ENCODE measurements around the gene FAM219A. TPM values are rescaled to one million over a fixed set of nuclear protein-coding genes. Genes with fewer than 3 reads are reported as not detected.
"Not testable (repeated sequence)": the region's sequence is repeated elsewhere in the genome, so short reads cannot be mapped to it uniquely, and the experiment has no call there.

Gene FAM219A
- total RNA-seq, 2 experiments from 2014 or later: 11.1 to 11.6 TPM

DNA sequence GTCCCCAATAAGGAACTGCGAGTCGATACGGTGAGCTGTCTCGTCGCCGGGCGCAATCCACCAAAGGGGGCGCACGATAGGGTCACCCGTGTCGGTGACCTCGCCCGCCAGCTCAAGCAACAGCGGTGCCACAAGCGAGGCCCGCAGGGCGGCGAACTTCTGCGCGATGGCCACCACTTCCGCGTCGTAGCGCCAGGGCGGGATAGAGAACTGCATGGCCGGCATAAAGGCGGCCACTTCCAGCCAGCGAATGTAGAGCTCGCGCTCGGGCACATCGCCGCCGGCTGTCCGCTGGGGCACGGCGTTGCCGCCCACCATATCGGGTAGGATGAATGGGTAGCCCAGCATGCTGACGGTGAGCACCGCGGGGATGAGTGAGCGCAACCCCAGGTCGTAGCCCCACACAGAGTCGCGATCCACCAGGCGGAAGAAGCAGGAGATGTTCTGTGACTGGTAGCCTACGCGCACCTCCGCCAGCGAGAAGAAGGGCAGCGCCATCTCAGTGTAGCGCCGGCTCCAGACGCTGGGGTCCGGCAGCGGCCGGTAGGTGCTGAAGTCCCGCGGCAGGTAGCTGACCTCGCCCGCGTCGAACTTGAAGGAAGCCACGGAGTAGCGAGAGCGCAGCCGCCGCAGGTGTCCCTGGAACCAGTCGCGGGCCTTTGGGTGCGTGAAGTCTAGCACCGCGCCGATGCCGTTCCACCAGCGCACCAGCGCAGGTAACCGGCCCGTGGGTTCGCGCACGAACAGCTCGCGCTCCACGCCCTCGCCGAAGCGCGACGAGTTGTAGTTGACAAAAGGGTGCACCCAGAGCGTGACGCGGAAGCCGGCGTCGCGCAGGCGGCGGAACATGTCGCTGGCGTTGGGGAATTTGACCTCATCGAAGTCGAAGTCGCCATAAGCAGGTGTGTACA is 87.1 kb downstream of the FAM219A start:
- H3K36me3 Mint-ChIP-seq (ENCODE audit: low read depth): peaks cover 2% of the 10 kb centered on the region
- H3K4me3 Mint-ChIP-seq: no peak overlapping the region
- DNase-seq: no peak
- peaks cover 4% of the 10 kb centered on the region for H3K4me1 Mint-ChIP-seq (ENCODE audit: low read depth)
- H3K27me3 Mint-ChIP-seq (ENCODE audit: low read depth): no peaks in the 10 kb centered on the region
- H3K27ac Mint-ChIP-seq: no peak overlapping the region
- CTCF ChIA-PET: no interaction called here
- peaks cover 6% of the 10 kb centered on the region for H3K9me3 Mint-ChIP-seq
- intact Hi-C loops (cut with micrococcal nuclease): no loop called here

DNA sequence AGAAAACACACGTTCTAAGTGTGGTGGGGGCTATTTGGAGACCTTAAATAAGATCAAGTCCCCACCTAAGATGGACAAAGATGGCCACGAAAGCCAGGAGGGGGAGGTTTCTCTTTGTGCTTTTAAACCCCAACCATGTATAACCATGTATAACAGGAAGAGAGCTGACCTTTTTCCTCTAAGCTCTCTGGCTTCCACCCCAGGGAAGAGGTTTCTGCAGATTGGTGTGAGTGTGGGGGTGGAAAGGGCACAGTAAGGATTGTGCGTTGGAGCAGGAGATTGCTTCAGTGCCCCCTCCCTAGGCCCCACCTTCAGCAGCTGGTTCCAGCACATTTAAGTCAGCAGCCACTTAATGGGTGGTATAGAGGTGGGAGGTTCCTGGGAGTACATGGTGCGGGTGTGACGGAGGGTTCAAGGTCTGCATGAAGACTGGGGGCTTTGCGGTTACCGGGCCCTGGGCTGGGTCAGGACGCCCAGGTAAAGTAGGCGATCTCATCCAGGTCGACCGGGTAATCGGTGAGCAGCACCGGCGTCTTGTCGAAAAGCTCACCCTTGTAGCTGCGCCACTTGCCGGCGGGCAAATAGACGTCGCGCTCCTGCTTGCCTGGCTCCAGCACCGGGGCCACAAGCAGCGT is 87.9 kb downstream of the FAM219A start:
- Mint-ChIP-seq H3K27me3 (ENCODE audit: low read depth) (no peaks in the 10 kb centered on the region), H3K36me3 (ENCODE audit: low read depth) (peaks cover 2% of the 10 kb centered on the region), H3K4me3 (no peak overlapping the region), H3K4me1 (ENCODE audit: low read depth) (no peaks in the 10 kb centered on the region), H3K9me3 (peaks cover 6% of the 10 kb centered on the region), H3K27ac (no peak overlapping the region)
- no peak for DNase-seq
- CTCF ChIA-PET: interaction anchor here (0.6 kb wide), 1 partner anchor 576 kb away, joined by 3 read pairs; no protein-coding TSS in a partner anchor
- intact Hi-C loops (cut with micrococcal nuclease): no loop called here

DNA sequence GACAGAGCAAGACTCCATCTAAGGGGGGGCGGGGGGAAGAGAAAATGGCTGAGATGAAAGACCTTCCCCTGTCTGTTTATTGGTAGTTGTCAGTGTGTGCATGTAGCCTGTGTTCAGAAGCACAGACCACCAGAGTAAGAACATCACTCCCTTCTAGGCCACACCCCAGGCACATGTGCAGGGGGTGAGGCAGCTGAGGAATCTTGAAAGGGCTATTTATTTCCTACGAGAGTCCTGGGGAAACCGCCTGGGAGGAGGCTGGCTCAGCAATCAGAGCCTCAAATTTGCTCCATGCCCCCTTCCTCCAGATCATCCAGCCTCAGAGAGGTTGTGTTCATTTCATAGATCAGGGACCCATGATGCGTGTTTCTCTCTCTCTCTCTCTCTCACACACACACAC is 88.7 kb downstream of the FAM219A start:
- intact Hi-C loops (cut with micrococcal nuclease): no loop called here
- no peak overlapping the region for H3K27ac Mint-ChIP-seq
- peaks cover 6% of the 10 kb centered on the region for H3K9me3 Mint-ChIP-seq
- DNase-seq: no peak
- peaks cover 2% of the 10 kb centered on the region for H3K36me3 Mint-ChIP-seq (ENCODE audit: low read depth)
- H3K4me1 Mint-ChIP-seq (ENCODE audit: low read depth): peaks cover 1% of the 10 kb centered on the region
- H3K27me3 Mint-ChIP-seq (ENCODE audit: low read depth): no peaks in the 10 kb centered on the region
- CTCF ChIA-PET: interaction anchor here (0.6 kb wide), 1 partner anchor 576 kb away, joined by 3 read pairs; no protein-coding TSS in a partner anchor
- H3K4me3 Mint-ChIP-seq: no peak overlapping the region

DNA sequence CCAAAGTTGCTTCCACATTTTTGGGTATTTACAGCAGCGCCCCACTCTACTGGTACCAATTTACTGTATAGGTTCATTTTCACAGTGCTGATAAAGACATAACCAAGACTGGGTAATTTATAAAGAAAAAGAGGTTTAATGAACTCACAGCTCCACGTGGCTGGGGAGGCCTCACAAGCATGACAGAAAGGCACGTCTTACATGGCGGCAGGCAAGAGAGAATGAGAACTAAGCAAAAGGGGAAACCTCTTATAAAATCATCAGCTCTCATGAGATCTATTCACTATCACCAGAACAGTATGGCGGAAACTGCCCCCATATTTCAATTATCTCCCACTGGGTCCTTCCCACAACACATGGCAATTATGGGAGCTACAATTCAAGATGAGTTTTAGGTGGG is 89.6 kb downstream of the FAM219A start:
- H3K27ac Mint-ChIP-seq; CTCF ChIA-PET; H3K9me3 Mint-ChIP-seq; H3K4me1 Mint-ChIP-seq (ENCODE audit: low read depth); H3K4me3 Mint-ChIP-seq; intact Hi-C loops (cut with micrococcal nuclease); H3K36me3 Mint-ChIP-seq (ENCODE audit: low read depth); DNase-seq; H3K27me3 Mint-ChIP-seq (ENCODE audit: low read depth): not testable (repeated sequence)

DNA sequence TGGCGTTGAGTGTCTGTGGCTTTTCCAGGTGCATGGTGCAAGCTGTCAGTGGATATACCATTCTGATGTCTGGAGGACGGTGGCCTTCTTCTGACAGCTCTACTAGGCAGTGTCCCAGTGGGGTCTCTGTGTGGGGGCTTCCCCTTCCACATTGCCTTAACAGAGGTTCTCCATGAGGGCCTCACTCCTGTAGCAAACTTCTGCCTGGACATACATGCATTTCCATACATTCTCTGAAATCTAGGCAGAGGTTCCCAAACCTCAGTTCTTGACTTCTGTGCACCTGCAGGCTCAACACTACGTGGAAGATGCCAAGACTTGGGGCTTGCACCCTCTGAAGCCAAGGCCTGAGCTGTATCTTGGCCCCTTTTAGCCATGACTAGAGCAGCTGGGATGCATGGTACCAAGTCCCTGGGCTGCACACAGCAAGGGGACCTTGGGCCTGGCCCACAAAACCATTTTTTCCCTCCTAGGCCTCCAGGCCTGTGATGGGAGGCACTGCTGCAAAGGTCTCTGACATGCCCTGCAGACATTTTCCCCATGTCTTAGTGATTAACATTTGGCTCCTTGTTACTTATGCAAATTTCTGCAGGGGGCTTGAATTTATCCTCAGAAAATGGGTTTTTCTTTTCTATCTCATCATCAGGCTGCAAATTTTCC is 90.5 kb downstream of the FAM219A start:
- CTCF ChIA-PET; intact Hi-C loops (cut with micrococcal nuclease); H3K4me3 Mint-ChIP-seq; H3K9me3 Mint-ChIP-seq; H3K36me3 Mint-ChIP-seq (ENCODE audit: low read depth); DNase-seq; H3K27me3 Mint-ChIP-seq (ENCODE audit: low read depth); H3K27ac Mint-ChIP-seq: not testable (repeated sequence)
- H3K4me1 Mint-ChIP-seq (ENCODE audit: low read depth): peaks cover 15% of the 10 kb centered on the region

DNA sequence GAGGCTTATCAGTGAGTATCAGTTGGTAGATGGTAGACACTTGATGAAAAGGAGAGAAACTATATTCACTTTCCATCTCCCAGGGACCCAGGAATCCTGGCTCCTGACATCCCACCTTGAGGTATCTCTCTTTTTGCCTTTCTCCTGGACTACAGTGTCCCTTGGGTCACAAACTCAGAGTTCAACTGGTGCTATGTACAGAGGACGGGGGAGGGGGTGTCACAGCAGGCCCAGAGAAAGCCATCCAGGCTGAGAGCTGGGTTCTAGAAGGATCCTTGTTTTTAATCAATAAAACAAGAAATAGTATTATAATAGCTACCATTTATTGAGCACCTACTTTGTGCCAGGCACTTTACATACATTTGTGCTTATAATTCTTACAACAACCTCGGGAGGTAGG is 92.0 kb downstream of the FAM219A start:
- Mint-ChIP-seq H3K27me3 (ENCODE audit: low read depth) (no peaks in the 10 kb centered on the region), H3K4me1 (ENCODE audit: low read depth) (peaks cover 15% of the 10 kb centered on the region), H3K36me3 (ENCODE audit: low read depth) (peaks cover 2% of the 10 kb centered on the region), H3K9me3 (peaks cover 6% of the 10 kb centered on the region), H3K27ac (no peak overlapping the region), H3K4me3 (no peak overlapping the region)
- no peak for DNase-seq
- CTCF ChIA-PET: interaction anchor here (0.5 to 0.6 kb wide), 3 partner anchors 379 to 598 kb away, joined by 3 to 6 read pairs (median 5); no protein-coding TSS in a partner anchor
- intact Hi-C loops (cut with micrococcal nuclease): no loop called here

DNA sequence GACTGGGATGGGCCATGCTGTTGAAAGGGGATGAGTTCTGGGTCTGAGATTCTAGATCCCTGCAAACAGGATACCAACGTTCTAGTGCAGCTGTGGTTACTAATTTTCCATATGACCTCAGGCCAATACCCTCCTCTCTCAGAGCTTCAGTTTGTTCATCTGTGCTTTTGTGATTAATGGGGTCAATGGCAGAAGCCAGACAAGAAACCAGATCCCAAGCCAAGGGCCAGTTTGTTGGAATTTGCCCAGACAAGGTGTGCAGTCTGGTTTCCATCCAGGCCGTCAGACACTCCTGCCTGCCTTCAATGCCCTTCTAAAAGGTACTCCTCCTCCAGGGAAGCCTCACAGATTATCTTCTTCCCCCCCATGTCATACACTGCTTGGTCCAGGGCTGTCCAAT is 93.1 kb downstream of the FAM219A start:
- Mint-ChIP-seq H3K27ac (no peak overlapping the region), H3K27me3 (ENCODE audit: low read depth) (no peaks in the 10 kb centered on the region), H3K9me3 (peaks cover 6% of the 10 kb centered on the region), H3K4me3 (no peak overlapping the region), H3K36me3 (ENCODE audit: low read depth) (peaks cover 2% of the 10 kb centered on the region), H3K4me1 (ENCODE audit: low read depth) (peaks cover 15% of the 10 kb centered on the region)
- CTCF ChIA-PET: interaction anchor here (1.1 kb wide), 1 partner anchor 38 kb away, joined by 3 read pairs; no protein-coding TSS in a partner anchor
- intact Hi-C loops (cut with micrococcal nuclease): no loop called here
- no peak for DNase-seq

DNA sequence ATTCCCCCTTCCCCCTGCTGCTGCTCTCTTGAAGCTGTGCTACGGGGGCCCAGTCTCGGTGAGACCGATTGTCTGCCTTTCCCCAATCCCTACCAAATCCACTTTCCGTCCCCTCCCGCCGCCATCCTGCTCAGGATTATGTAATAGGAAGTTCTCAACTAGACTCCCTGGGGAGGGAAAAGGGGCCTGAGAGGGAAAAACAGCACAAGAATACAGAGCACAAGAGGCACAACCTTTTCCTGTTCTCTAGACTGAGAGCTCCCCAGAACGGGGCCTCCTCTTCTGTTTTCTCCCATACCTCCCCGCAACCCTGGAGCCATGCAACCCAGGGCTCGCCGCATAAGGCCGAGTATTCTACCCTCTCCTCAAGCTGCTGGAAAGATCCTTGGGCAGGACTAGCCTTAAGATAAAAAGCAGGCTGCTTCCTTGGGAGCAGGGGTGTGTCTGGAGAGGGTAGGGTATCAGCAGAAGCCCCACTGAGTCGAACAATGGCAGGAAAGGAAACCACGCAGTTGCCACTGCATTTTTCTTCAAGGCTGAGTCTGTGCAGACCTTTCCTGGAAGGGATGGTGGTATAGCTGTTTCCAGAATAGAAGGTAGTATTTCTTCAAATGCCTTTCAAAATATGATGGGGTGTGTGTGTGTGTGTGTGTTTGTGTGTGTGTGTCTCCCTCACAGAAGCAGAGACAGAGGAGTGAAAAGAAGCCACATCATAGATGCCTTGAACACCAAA is 94.6 kb downstream of the FAM219A start:
- Mint-ChIP-seq H3K27ac (peak overlapping the region; percentile 0), H3K36me3 (ENCODE audit: low read depth) (peaks cover 2% of the 10 kb centered on the region), H3K27me3 (ENCODE audit: low read depth) (no peaks in the 10 kb centered on the region), H3K4me3 (no peak overlapping the region), H3K4me1 (ENCODE audit: low read depth) (peaks cover 15% of the 10 kb centered on the region), H3K9me3 (peaks cover 6% of the 10 kb centered on the region)
- intact Hi-C loops (cut with micrococcal nuclease): no loop called here
- CTCF ChIA-PET: interaction anchor here (0.6 to 1.2 kb wide), 3 partner anchors 11 to 516 kb away, joined by 4 to 6 read pairs (median 6); no protein-coding TSS in a partner anchor
- DNase-seq: peak; percentile 44

DNA sequence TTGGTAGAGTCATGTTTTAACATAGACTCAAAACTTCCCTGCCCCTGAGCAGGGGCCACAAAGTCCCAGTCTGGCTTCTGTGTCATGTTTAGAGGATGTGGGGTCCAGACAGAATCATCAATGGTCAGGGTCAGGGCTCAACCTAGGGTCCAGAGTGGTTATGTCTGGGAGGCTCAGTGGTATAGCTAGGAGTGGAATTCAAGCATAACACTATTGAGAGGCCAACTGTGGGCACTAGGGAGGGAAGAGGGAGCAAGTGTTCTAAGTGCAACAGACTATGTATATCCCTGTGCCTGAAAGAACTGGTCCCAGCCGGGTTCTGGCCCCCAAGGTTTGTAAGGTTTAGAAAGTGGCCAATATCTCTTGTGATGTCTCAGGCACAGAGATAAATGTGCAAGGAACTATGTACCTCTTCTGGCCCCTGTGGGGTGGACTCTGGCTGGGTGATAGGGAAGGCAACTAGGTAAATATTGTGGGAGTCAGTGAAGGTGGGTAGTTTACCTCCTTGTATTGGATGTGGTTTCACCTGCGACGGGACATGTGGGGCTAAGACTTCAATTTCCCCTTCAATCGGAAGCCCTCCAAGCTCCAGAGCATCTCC is 95.7 kb downstream of the FAM219A start:
- DNase-seq: no peak
- intact Hi-C loops (cut with micrococcal nuclease): no loop called here
- Mint-ChIP-seq H3K27ac (no peak overlapping the region), H3K27me3 (ENCODE audit: low read depth) (no peaks in the 10 kb centered on the region), H3K36me3 (ENCODE audit: low read depth) (peaks cover 4% of the 10 kb centered on the region), H3K4me1 (ENCODE audit: low read depth) (peaks cover 15% of the 10 kb centered on the region), H3K9me3 (peaks cover 6% of the 10 kb centered on the region), H3K4me3 (no peak overlapping the region)
- CTCF ChIA-PET: interaction anchor here (0.7 kb wide), 1 partner anchor 22 kb away, joined by 3 read pairs; no protein-coding TSS in a partner anchor

DNA sequence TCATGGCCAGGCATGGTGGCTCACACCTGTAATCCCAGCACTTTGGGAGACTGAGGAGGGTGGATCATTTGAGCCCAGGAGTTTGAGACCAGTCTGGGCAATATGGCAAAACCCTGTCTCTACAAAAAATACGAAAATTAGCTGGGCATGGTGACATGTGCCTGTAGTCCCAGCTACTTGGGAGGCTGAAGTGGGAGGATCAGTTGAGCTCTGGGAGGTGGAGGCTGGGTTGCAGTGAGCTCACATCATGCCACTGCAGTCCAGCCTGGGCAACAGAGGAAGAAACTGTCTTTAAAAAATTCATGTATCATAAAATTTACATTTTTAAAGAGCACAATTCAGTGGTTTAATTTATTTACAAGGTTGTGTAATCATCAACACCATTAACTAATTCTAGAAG is 105.4 kb downstream of the FAM219A start:
- H3K27ac Mint-ChIP-seq; CTCF ChIA-PET; intact Hi-C loops (cut with micrococcal nuclease); H3K4me1 Mint-ChIP-seq (ENCODE audit: low read depth); H3K27me3 Mint-ChIP-seq (ENCODE audit: low read depth); H3K4me3 Mint-ChIP-seq; DNase-seq: not testable (repeated sequence)
- Mint-ChIP-seq H3K36me3 (ENCODE audit: low read depth) (peaks cover 19% of the 10 kb centered on the region), H3K9me3 (peaks cover 12% of the 10 kb centered on the region)

DNA sequence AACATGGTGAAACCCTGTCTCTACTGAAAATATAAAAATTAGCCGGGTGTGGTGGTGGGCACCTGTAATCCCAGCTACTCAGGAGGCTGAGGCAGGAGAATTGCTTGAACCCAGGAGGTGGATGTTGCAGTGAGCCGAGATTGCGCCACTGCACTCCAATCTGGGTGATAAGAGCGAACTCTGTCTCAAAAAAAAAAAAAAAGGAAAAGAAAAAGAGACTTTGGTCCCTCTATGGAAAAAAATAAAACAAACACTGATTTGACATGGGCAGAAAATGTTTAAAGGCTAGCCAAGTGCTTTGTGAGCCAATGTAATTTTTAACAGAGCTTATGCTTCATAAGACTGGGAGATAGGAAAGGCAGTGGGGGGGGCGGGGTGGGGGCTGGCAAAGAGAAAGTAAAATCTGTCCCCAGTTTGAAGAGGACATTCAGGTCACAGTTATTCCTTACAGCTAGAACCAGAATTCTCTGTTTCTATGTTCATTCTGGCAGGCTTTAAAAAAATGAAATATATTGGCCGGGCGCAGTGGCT is 106.2 kb downstream of the FAM219A start:
- DNase-seq; H3K27me3 Mint-ChIP-seq (ENCODE audit: low read depth); H3K9me3 Mint-ChIP-seq; H3K27ac Mint-ChIP-seq; H3K4me3 Mint-ChIP-seq; intact Hi-C loops (cut with micrococcal nuclease); H3K4me1 Mint-ChIP-seq (ENCODE audit: low read depth): not testable (repeated sequence)
- CTCF ChIA-PET: interaction anchor here (1.3 kb wide), 1 partner anchor 194 kb away, joined by 3 read pairs; no protein-coding TSS in a partner anchor
- H3K36me3 Mint-ChIP-seq (ENCODE audit: low read depth): peaks cover 16% of the 10 kb centered on the region
